H1 (cell line): ENCODE results near the gene ZFYVE19.

Experiments
- CTCF ChIP-seq, 3 experiments: IDR thresholded peaks; 1 replicate in 2 of 3; 2 replicates in 1 of 3; pipeline versions ENCODE4 v1.5.1 to v1.6.1; 2011; ENCODE audit warnings: low read length in 3 of 3, mild to moderate bottlenecking in 3 of 3, inconsistent platforms in 2 of 3, low read depth in 1 of 3, moderate library complexity in 1 of 3; ENCODE audit not compliant: insufficient read depth in 1 of 3; ENCODE audit errors: control extremely low read depth in 1 of 3
- TEAD4 ChIP-seq: IDR thresholded peaks from 2 replicates; pipeline ENCODE4 v1.6.1; 2012; ENCODE audit warnings: low read depth, low read length, inconsistent platforms, mixed read lengths
- TF ChIP-seq, protein P1 (sequence below): IDR thresholded peaks from 2 replicates; pipeline ENCODE4 v1.6.1; 2011; ENCODE audit warnings: low read length, improper control_type of control experiment

GRCh38 chr15:40796041-40796440 lies 10.8 kb upstream of the ZFYVE19 start:
- TF ChIP-seq TEAD4 (no peak), CTCF (IDR thresholded peaks at IDR 0.05; ENCODE audit: control extremely low read depth in 1 of 3, insufficient read depth in 1 of 3, low read depth in 1 of 3, low read length in 3 of 3) (no peak)
- TF ChIP-seq, protein P1, sequence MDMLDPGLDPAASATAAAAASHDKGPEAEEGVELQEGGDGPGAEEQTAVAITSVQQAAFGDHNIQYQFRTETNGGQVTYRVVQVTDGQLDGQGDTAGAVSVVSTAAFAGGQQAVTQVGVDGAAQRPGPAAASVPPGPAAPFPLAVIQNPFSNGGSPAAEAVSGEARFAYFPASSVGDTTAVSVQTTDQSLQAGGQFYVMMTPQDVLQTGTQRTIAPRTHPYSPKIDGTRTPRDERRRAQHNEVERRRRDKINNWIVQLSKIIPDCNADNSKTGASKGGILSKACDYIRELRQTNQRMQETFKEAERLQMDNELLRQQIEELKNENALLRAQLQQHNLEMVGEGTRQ = no peak
